HG03159 (cell line): ENCODE data around the gene GET3.
A peak's percentile ranks its signal among the peaks of the same experiment; 100 is the strongest.

Source experiments
- ATAC-seq: cut with Tn5 transposase; IDR thresholded peaks from one replicate; pipeline ENCODE4 v1.9.1; 2021; ENCODE audit warnings: mild to moderate bottlenecking, moderate library complexity; ENCODE audit not compliant: unreplicated experiment

The GET3 gene

GRCh38 chr19:12750851-12751250 is 13.6 kb downstream of the GET3 start:
- no peak for ATAC-seq

- ATAC-seq, result no peak
Observed at GRCh38 chr19:12751635-12752034, 14.3 kb downstream of the GET3 start, which contains the start of gene BEST2. Gene BEST2, plus strand, starts transcription at chr19:12751791. Its CDS starts 802 bp downstream, at chr19:12752593.

GRCh38 chr19:12752056-12752781 is 14.9 kb downstream of the GET3 start:
- no peak for ATAC-seq

GRCh38 chr19:12754465-12755196 is 17.3 kb downstream of the GET3 start:
- ATAC-seq, result no peak

- ATAC-seq, result no peak
Observed at GRCh38 chr19:12756150-12756883, 19.0 kb downstream of the GET3 start.

GRCh38 chr19:12757544-12758274 is 20.4 kb downstream of the GET3 start:
- ATAC-seq, result no peak

GRCh38 chr19:12759686-12760085 is 22.4 kb downstream of the GET3 start:
- no peak for ATAC-seq

- no peak for ATAC-seq
Observed at GRCh38 chr19:12763100-12763499, 25.8 kb downstream of the GET3 start.

- no peak for ATAC-seq
Observed at GRCh38 chr19:12764698-12765097, 27.4 kb downstream of the GET3 start.

GRCh38 chr19:12766051-12766521 is 28.8 kb downstream of the GET3 start:
- no peak for ATAC-seq

- ATAC-seq, result no peak
Observed at GRCh38 chr19:12767150-12767549, 29.9 kb downstream of the GET3 start.

GRCh38 chr19:12767666-12768065 is 30.4 kb downstream of the GET3 start:
- no peak for ATAC-seq

GRCh38 chr19:12769689-12770088 is 32.4 kb downstream of the GET3 start:
- ATAC-seq, result no peak

- no peak for ATAC-seq
Observed at GRCh38 chr19:12770922-12771321, 33.6 kb downstream of the GET3 start.

GRCh38 chr19:12772323-12772722 is 35.0 kb downstream of the GET3 start:
- ATAC-seq, result no peak

GRCh38 chr19:12773571-12773970 is 36.3 kb downstream of the GET3 start:
- no peak for ATAC-seq

GRCh38 chr19:12774588-12775555 is 37.6 kb downstream of the GET3 start, which contains the start of gene HOOK2:
Gene HOOK2, minus strand, starts transcription at chr19:12775552. Its CDS starts 103 bp downstream, at chr19:12775449.
- peak; percentile 6 for ATAC-seq

- no peak for ATAC-seq
Observed at GRCh38 chr19:12777217-12778016, 40.1 kb downstream of the GET3 start.
